ENCODE data around the gene OR6C75. TPM values are rescaled to one million over a fixed set of nuclear protein-coding genes. Genes with fewer than 3 reads are reported as not detected.
"Not testable (repeated sequence)": the region's sequence is repeated elsewhere in the genome, so short reads cannot be mapped to it uniquely, and the experiment has no call there.

Gene OR6C75
- total RNA-seq, 2 donors from 2014 or later = not detected

DNA sequence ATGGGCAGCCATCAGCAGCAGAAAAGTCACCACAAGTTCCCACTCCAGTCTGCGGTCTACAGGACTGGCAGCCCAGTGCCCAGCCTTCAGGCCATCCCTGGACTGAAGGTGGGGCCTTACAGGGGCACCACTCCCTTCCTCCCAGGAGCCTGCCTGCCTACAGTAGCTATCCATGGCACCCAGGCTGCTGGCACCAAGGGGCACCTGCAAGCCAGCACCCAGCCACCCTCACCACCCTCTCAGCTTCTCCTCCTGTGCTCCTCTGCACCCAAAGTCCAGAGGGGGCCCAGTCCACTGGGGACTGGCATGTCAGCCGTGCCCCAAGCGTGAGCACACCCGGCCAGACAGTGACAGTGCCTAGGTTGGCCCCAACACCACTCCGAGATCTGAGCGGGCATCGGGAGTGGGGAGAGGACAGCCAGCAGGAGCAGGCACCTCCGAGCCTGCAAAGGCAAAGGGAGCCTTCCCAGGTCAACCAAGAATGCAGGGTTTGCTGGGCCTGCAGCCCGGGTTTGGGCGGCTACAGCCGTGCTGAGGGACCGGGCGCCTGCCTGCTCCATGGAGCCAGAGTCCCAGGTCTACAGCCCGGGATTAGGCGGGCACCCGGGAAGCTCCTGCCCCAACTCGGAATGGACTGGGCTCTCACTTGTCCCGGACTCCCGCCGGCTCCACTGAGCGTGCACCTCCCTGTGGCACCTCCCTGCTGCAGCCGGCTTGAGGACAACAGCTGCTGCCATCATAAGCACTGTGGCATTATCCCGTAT is 29.4 kb downstream of the OR6C75 start:
- no peaks in the 10 kb centered on the region for H3K9me3 ChIP-seq
- WGBS, 2 donors = 80 to 89% methylated on average over 6 to 22 of the region's 23 CpGs

DNA sequence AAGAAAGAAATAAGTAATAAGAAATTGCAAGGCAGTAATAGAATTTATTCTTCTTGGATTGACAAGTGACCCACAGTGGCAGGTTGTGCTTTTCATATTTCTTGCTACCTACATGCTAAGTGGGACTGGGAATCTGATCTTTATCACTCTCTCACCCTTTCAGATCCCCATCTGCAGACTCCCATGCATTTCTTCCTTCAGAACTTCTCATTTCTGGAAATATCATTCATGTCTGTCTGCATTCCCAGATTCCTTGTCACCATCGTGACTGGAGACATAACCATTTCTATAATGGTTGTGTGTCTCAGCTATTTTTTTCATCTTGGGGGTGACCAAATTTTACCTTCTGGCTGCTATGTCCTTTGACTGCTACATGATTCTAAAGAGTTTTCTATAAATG is 33.6 kb downstream of the OR6C75 start:
- ATAC-seq (no peak), DNase-seq (no peak)
- TF ChIP-seq, protein P1, sequence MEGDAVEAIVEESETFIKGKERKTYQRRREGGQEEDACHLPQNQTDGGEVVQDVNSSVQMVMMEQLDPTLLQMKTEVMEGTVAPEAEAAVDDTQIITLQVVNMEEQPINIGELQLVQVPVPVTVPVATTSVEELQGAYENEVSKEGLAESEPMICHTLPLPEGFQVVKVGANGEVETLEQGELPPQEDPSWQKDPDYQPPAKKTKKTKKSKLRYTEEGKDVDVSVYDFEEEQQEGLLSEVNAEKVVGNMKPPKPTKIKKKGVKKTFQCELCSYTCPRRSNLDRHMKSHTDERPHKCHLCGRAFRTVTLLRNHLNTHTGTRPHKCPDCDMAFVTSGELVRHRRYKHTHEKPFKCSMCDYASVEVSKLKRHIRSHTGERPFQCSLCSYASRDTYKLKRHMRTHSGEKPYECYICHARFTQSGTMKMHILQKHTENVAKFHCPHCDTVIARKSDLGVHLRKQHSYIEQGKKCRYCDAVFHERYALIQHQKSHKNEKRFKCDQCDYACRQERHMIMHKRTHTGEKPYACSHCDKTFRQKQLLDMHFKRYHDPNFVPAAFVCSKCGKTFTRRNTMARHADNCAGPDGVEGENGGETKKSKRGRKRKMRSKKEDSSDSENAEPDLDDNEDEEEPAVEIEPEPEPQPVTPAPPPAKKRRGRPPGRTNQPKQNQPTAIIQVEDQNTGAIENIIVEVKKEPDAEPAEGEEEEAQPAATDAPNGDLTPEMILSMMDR (IDR thresholded peaks at IDR 0.05) = no peak
- TF ChIP-seq POLR2A (IDR thresholded peaks at IDR 0.05) = no peak
- intact Hi-C loops (cut with DNase I) = no loop called here
- no peaks in the 10 kb centered on the region for H3K9me3 ChIP-seq
- no peak overlapping the region for H3K27ac ChIP-seq
- no peaks in the 10 kb centered on the region for H3K36me3 ChIP-seq (replicated peaks in 1 of 2; ENCODE audit: insufficient read depth in 1 of 2, low read depth in 2 of 2)
- H3K4me1 ChIP-seq = no peaks in the 10 kb centered on the region
- H3K27me3 ChIP-seq = no peaks in the 10 kb centered on the region
- no peak overlapping the region for H3K4me3 ChIP-seq
- WGBS, 2 donors = 50 to 63% methylated on average over 1 of the region's 1 CpG

More for the DNA sequence above, 29.4 kb downstream of the OR6C75 start:
- ATAC-seq = no peak
- Histone ChIP-seq H3K4me1 (no peaks in the 10 kb centered on the region), H3K27ac (no peak overlapping the region), H3K4me3 (no peak overlapping the region), H3K27me3 (no peaks in the 10 kb centered on the region), H3K36me3 (replicated peaks in 1 of 2; ENCODE audit: insufficient read depth in 1 of 2, low read depth in 2 of 2) (no peaks in the 10 kb centered on the region)
- no peak for TF ChIP-seq POLR2A (IDR thresholded peaks at IDR 0.05)
- TF ChIP-seq, protein P1 (IDR thresholded peaks at IDR 0.05) = no peak
- DNase-seq = no peak
- intact Hi-C loops (cut with DNase I) = no loop called here

DNA sequence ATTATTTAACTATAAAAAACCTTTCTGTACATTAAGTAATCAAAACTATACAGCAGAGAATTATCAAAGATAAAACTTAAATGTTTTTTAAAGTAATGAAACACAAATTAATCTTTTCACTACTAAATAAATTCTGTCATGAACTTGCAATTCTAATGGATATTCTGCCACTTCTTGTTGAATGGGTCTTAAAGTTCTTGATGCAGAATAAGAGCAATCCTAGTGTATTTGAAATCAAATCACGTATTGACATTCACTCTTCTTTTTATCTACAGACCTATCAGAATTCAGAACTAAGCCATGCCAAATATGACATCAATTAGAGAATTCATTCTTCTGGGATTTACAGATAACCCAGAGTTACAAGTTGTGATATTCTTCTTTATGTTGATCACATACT is 37.5 kb downstream of the OR6C75 start, which contains the start of gene OR6C65:
OR6C65 (plus strand) TSS at position 301 of the 400 bp plus-strand sequence; CDS start at position 301, 0 bp downstream.
- TF ChIP-seq POLR2A (IDR thresholded peaks at IDR 0.05) = no peak
- TF ChIP-seq, protein P1 (IDR thresholded peaks at IDR 0.05) = no peak
- H3K27ac ChIP-seq = no peak within 1 kb of the TSS
- 93 to 97% methylated on average over 1 of the region's 1 CpG for WGBS, 2 donors
- H3K4me1 ChIP-seq = no peaks in the 10 kb centered on the region
- no peaks in the 10 kb centered on the region for H3K36me3 ChIP-seq (replicated peaks in 1 of 2; ENCODE audit: insufficient read depth in 1 of 2, low read depth in 2 of 2)
- H3K27me3 ChIP-seq = no peaks in the 10 kb centered on the region
- no peak for DNase-seq
- no peak within 1 kb of the TSS for H3K4me3 ChIP-seq
- no peak for ATAC-seq
- no peaks in the 10 kb centered on the region for H3K9me3 ChIP-seq
- intact Hi-C loops (cut with DNase I) = no loop called here

DNA sequence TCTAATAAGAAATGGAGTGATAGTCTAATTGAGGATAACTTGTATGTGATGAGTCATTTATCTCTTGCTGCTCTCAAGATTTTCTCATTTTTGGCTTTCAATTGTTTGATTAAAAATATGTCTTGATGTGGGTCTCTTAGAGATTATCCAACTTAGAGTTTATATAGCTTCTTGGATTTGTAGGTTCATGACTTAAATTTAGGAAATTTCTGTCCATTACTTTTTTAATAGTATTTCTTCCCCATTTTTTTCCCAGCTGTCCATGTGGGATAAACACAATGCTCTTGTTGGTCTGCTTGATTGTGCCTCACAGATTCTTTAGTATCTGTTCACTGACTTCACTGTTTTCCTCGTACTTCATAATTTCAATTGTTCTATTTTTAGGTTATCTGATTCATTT is 45.1 kb downstream of the OR6C75 start:
- no peak for DNase-seq
- ATAC-seq = no peak
- 39 to 70% methylated on average over 1 of the region's 1 CpG for WGBS, 2 donors
- Histone ChIP-seq H3K27me3 (no peaks in the 10 kb centered on the region), H3K9me3 (no peaks in the 10 kb centered on the region), H3K4me1 (no peaks in the 10 kb centered on the region), H3K4me3 (no peak overlapping the region), H3K27ac (no peak overlapping the region), H3K36me3 (replicated peaks in 1 of 2; ENCODE audit: insufficient read depth in 1 of 2, low read depth in 2 of 2) (no peaks in the 10 kb centered on the region)
- intact Hi-C loops (cut with DNase I) = no loop called here
- TF ChIP-seq POLR2A (IDR thresholded peaks at IDR 0.05) = no peak
- TF ChIP-seq, protein P1 (IDR thresholded peaks at IDR 0.05) = no peak

DNA sequence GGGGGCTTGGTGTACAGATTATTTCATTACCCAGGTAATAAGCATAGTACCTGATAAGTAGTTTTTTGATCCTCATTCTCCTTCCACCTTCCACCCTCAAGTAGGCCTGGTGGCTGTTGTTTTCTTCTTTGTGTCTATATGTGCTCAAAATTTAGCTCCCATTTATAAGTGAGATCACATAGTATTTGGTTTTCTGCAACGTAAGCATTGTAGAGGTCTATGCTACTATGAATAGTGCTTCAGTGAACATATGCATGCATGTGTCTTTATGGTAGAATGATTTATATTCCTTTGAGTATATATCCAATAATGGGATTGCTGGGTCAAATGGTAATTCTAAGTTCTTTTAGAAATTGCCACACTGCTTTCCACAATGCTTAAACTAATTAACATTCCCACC is 46.4 kb downstream of the OR6C75 start:
- H3K4me1 ChIP-seq; intact Hi-C loops (cut with DNase I); DNase-seq; H3K9me3 ChIP-seq; H3K36me3 ChIP-seq (replicated peaks in 1 of 2; ENCODE audit: insufficient read depth in 1 of 2, low read depth in 2 of 2); H3K27ac ChIP-seq; H3K27me3 ChIP-seq; H3K4me3 ChIP-seq; ATAC-seq: not testable (repeated sequence)
- WGBS, 2 donors = 78 to 97% methylated on average over 1 of the region's 1 CpG

DNA sequence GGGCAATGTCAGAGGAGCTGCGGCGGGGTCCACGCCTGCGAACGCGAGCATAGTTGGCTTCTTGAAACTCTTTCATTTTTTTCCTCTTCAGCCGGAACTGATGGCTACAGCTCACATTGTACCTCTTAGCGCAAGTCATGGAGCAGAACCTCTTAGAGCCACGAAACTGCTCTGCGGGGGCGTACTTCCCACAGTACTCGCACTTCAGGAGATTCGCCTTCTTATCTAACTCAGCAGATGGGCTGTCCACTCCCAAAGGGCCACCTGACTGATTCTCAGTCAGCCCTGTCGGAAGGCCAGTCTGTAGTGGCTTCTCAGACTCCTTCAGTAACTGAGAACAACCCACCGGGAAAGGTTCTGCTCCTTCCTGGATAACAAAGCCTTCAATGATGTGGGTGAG is 49.4 kb downstream of the OR6C75 start:
- H3K36me3 ChIP-seq (replicated peaks in 1 of 2; ENCODE audit: insufficient read depth in 1 of 2, low read depth in 2 of 2); H3K27me3 ChIP-seq; DNase-seq; ATAC-seq; intact Hi-C loops (cut with DNase I); H3K4me3 ChIP-seq; H3K4me1 ChIP-seq; H3K27ac ChIP-seq; H3K9me3 ChIP-seq: not testable (repeated sequence)
- WGBS, 2 donors = 93 to 94% methylated on average over 15 of the region's 15 CpGs

DNA sequence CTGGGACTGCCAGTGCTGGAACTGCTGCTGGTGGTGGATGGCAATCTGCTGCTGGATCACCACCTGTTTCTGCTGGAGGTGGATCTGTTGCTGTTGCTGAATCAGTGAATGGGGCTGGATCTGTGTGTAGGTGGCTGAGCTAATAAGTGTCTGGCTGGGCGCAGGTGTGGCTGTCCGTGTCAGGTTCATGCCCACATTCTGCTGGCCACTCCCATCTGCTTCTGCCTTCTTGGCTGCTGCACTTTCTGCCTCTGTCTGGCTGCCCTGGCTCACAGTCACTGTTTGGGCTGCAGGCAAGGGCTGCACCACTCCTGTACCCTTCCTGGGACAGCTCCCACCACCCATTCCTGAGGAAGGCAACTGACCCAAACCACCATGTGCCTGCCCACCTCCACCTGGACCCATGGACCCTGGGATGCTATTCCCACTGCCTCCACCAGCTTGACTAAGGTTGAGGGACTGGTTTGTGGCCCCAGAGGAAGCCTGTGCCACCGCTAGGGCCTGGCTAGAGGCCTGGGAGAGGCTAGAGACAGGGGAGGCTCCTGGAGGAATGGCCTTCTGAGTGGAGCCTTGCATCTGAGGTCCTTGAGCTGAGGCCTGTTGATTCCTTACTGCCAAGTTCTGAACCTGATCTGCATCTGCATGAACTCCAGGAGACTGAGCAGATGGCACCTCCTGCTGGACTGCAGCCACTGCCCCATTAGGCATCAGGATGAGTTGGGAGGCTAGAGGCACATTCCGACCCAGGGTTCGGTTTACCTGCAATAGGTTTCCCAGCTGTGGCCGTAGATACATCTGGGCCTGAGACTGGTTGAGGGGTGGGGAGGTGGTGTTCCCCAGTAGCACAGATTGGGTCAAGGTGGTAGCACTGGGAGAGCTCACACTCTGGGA is 51.0 kb downstream of the OR6C75 start:
- H3K27ac ChIP-seq; H3K27me3 ChIP-seq; H3K4me3 ChIP-seq; ATAC-seq; H3K4me1 ChIP-seq; H3K9me3 ChIP-seq; H3K36me3 ChIP-seq (replicated peaks in 1 of 2; ENCODE audit: insufficient read depth in 1 of 2, low read depth in 2 of 2); intact Hi-C loops (cut with DNase I): not testable (repeated sequence)
- DNase-seq = peak in 1 of 4 donors; percentile 10
- WGBS, 2 donors = 17 to 67% methylated on average over 1 to 5 of the region's 6 CpGs
